Natural killer cell (primary cell): Measurements from ENCODE around the gene LSM14A. TPM values are rescaled to one million over a fixed set of nuclear protein-coding genes. Genes with fewer than 3 reads are reported as not detected.

Source experiments
- ATAC-seq, 3 donors: fragments of 150-1000 bp in 2 of 3; fragments of 200-7000 bp in 1 of 3; cut with Tn5 transposase; 1 replicate in 1 of 3; 2 replicates in 2 of 3; pipeline ENCODE4 v1.10.0; 2021; ENCODE audit warnings: mild to moderate bottlenecking in 2 of 3, moderate library complexity in 2 of 3
- DNase-seq, 2 donors: peaks; one replicate each; pipeline versions ENCODE4 v3.0.0 to v3.0.0-alpha.2; 2013 to 2021; ENCODE audit warnings: mixed read lengths in 1 of 2
- H3K27ac ChIP-seq: one replicate; pipeline ENCODE4 v1.5.1; 2013; ENCODE audit warnings: mild to moderate bottlenecking, low read length
- H3K27me3 ChIP-seq: one replicate; pipeline ENCODE4 v1.6.1; 2013; ENCODE audit warnings: low read length; ENCODE audit not compliant: control insufficient read depth, insufficient read depth
- H3K36me3 ChIP-seq: one replicate; pipeline ENCODE4 v1.6.1; 2013; ENCODE audit warnings: low read length; ENCODE audit not compliant: control insufficient read depth, insufficient read depth
- H3K4me1 ChIP-seq: one replicate; pipeline ENCODE4 v1.6.1; 2013; ENCODE audit warnings: low read length; ENCODE audit not compliant: control insufficient read depth, insufficient read depth
- H3K4me3 ChIP-seq: one replicate; pipeline ENCODE4 v1.5.1; 2013; ENCODE audit warnings: low read length
- H3K9me3 ChIP-seq: one replicate; pipeline ENCODE4 v1.6.1; 2013; ENCODE audit warnings: low read length; ENCODE audit not compliant: control insufficient read depth, insufficient read depth
- H3K27ac Mint-ChIP-seq, 2 donors: one replicate each; pipeline ENCODE4 v1.8.0; 2022; ENCODE audit warnings: mild to moderate bottlenecking in 2 of 2, mixed read lengths in 2 of 2, moderate library complexity in 1 of 2
- H3K27me3 Mint-ChIP-seq, 2 donors: one replicate each; pipeline ENCODE4 v1.8.0; 2022; ENCODE audit warnings: low read depth in 2 of 2, mixed read lengths in 2 of 2
- H3K36me3 Mint-ChIP-seq: one replicate; pipeline ENCODE4 v1.8.0; 2022; ENCODE audit warnings: mixed read lengths
- H3K4me1 Mint-ChIP-seq, 2 donors: one replicate each; pipeline ENCODE4 v1.8.0; 2022; ENCODE audit warnings: mixed read lengths in 2 of 2
- H3K4me3 Mint-ChIP-seq: one replicate; pipeline ENCODE4 v1.8.0; 2022; ENCODE audit warnings: mild to moderate bottlenecking, moderate library complexity, mixed read lengths
- H3K9me3 Mint-ChIP-seq, 2 donors: one replicate each; pipeline ENCODE4 v1.8.0; 2022; ENCODE audit warnings: mixed read lengths in 2 of 2
- CTCF ChIP-seq: fragments of 200-600 bp; IDR thresholded peaks from one replicate; pipeline ENCODE4 v1.8.0; 2022; ENCODE audit warnings: antibody characterized with exemption
- WGBS: methylation state at CpG from one replicate; pipeline ENCODE4 v1.1.7; 2013; ENCODE audit warnings: missing lambda C conversion rate; ENCODE audit not compliant: insufficient coverage; 5-methylcytosine and 5-hydroxymethylcytosine counted together
- intact Hi-C: fragments of 100-400 bp; cut with micrococcal nuclease; formaldehyde crosslinking; loops from one replicate; pipeline ENCODE4 v1.14.2; 2022
- total RNA-seq, 4 donors: library from RNA; stranded (reverse); fragments of 120-200 nt in 1 of 4; gene quantifications; one replicate each; pipeline versions ENCODE4 v1.2.3 to v1.2.4, GENCODE V29; 2013 to 2022

Gene LSM14A
- total RNA-seq, 3 donors from 2014 or later (not counting 1 experiment from before 2014, with no cell fraction given): 201 to 246 (median 202) TPM

GRCh38 chr19:34134190-34135053, 37.9 kb upstream of the LSM14A start:
- Mint-ChIP-seq H3K36me3 (no peaks in the 10 kb centered on the region), H3K4me3 (peak overlapping the region; percentile 92), H3K27me3 (no peaks in the 10 kb centered on the region), H3K27ac (peak overlapping the region; percentile 81 to 95), H3K4me1 (peaks cover 0 to 12% of the 10 kb centered on the region in 2 donors), H3K9me3 (no peaks in the 10 kb centered on the region)
- peak overlapping the region; percentile 67 for H3K4me3 ChIP-seq
- H3K36me3 ChIP-seq: no peaks in the 10 kb centered on the region
- ATAC-seq (peak; percentile 97 to 99 (median 98)), DNase-seq (peak; percentile 82 to 94)
- H3K9me3 ChIP-seq: no peaks in the 10 kb centered on the region
- no peaks in the 10 kb centered on the region for H3K27me3 ChIP-seq
- under 1% methylated on average over 63 of the region's 63 CpGs for WGBS
- intact Hi-C loops: no loop called here
- peaks cover 15% of the 10 kb centered on the region for H3K4me1 ChIP-seq
- TF ChIP-seq CTCF: no peak
- H3K27ac ChIP-seq: peak overlapping the region; percentile 70

DNA sequence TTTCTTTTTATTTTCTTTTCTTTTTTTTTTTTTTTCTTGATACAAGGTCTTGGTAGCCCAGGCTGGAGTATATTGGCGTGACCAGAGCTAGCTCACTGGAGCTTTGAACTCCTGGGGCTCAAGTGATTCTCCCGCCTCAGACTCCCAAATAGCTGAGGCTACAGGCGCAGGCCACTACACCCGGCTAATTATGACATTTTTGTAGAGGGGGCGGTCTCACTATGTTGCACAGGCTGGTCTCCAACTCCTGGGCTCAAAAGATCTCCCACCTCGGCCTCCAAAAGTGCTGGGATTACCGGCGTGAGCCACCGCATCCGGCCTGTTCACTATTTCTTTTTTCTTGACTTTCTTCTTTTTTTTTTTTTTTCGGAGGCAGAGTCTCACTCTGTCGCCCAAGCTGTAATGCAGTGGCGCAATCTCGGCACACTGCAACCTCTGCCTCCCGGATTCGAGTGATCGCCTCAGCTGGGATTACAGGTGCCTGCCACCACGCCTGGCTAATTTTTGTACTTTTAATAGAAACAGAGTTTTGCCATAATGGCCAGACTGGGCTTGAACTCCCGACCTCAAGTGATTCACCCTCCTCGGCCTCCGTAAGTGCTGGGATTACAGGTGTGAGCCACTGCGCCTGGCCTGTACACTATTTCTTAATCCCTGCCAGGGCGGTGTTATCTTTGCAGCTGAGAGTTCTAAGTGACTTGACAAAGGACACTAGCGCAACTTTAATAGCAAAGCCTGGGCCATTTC, 37.1 kb upstream of the LSM14A start:
- H3K27ac Mint-ChIP-seq: peak overlapping the region; percentile 81 to 95
- no peak for TF ChIP-seq CTCF
- Histone ChIP-seq H3K4me3 (peak overlapping the region; percentile 67), H3K27me3 (no peaks in the 10 kb centered on the region), H3K27ac (peak overlapping the region; percentile 70), H3K36me3 (no peaks in the 10 kb centered on the region), H3K4me1 (peaks cover 15% of the 10 kb centered on the region), H3K9me3 (no peaks in the 10 kb centered on the region)
- no peaks in the 10 kb centered on the region for H3K27me3 Mint-ChIP-seq
- 91% methylated on average over 24 of the region's 24 CpGs for WGBS
- H3K36me3 Mint-ChIP-seq: no peaks in the 10 kb centered on the region
- no peaks in the 10 kb centered on the region for H3K9me3 Mint-ChIP-seq
- ATAC-seq: no peak
- intact Hi-C loops: no loop called here
- no peak for DNase-seq
- peak overlapping the region; percentile 92 for H3K4me3 Mint-ChIP-seq
- H3K4me1 Mint-ChIP-seq: peaks cover 0 to 12% of the 10 kb centered on the region in 2 donors

GRCh38 chr19:34135821-34136611, 36.3 kb upstream of the LSM14A start:
- Histone ChIP-seq H3K27me3 (no peaks in the 10 kb centered on the region), H3K36me3 (no peaks in the 10 kb centered on the region), H3K9me3 (no peaks in the 10 kb centered on the region), H3K27ac (no peak overlapping the region), H3K4me1 (peaks cover 15% of the 10 kb centered on the region), H3K4me3 (no peak overlapping the region)
- WGBS: 99% methylated on average over 6 of the region's 7 CpGs
- no peaks in the 10 kb centered on the region for H3K27me3 Mint-ChIP-seq
- ATAC-seq: no peak
- H3K27ac Mint-ChIP-seq: peak overlapping the region; percentile 81 to 95
- peak overlapping the region; percentile 92 for H3K4me3 Mint-ChIP-seq
- DNase-seq: no peak
- H3K36me3 Mint-ChIP-seq: no peaks in the 10 kb centered on the region
- intact Hi-C loops: no loop called here
- H3K4me1 Mint-ChIP-seq: peaks cover 0 to 12% of the 10 kb centered on the region in 2 donors
- no peak for TF ChIP-seq CTCF
- no peaks in the 10 kb centered on the region for H3K9me3 Mint-ChIP-seq
